Measurements from ENCODE around the gene GOPC. TPM values are rescaled to one million over a fixed set of nuclear protein-coding genes. Genes with fewer than 3 reads are reported as not detected.
A peak's percentile ranks its signal among the peaks of the same experiment; 100 is the strongest.

The GOPC gene
- total RNA-seq, 1 experiment from 2014 or later = 33.5 TPM

GRCh38 chr6:117557951-117558350, 44.4 kb downstream of the GOPC start:
- peaks cover 13% of the 10 kb centered on the region for H3K36me3 Mint-ChIP-seq (ENCODE audit: insufficient read depth, unreplicated experiment)
- no peak overlapping the region for H3K4me3 Mint-ChIP-seq (ENCODE audit: low read depth, unreplicated experiment)
- CTCF ChIA-PET = no interaction called here
- no TSS peak for BruUV-seq (replicated peaks)
- H3K27ac Mint-ChIP-seq (ENCODE audit: unreplicated experiment) = no peak overlapping the region
- intact Hi-C loops (cut with micrococcal nuclease; ENCODE audit: unreplicated experiment) = loop anchor here (2.0 kb wide), 1 partner anchor 205 kb away; no protein-coding TSS in a partner anchor
- H3K9me3 Mint-ChIP-seq (ENCODE audit: low read depth, unreplicated experiment) = no peaks in the 10 kb centered on the region
- DNase-seq = no peak
- H3K4me1 Mint-ChIP-seq (ENCODE audit: low read depth, unreplicated experiment) = no peaks in the 10 kb centered on the region
- H3K27me3 Mint-ChIP-seq (ENCODE audit: unreplicated experiment) = no peaks in the 10 kb centered on the region
- TF ChIP-seq, protein P1, sequence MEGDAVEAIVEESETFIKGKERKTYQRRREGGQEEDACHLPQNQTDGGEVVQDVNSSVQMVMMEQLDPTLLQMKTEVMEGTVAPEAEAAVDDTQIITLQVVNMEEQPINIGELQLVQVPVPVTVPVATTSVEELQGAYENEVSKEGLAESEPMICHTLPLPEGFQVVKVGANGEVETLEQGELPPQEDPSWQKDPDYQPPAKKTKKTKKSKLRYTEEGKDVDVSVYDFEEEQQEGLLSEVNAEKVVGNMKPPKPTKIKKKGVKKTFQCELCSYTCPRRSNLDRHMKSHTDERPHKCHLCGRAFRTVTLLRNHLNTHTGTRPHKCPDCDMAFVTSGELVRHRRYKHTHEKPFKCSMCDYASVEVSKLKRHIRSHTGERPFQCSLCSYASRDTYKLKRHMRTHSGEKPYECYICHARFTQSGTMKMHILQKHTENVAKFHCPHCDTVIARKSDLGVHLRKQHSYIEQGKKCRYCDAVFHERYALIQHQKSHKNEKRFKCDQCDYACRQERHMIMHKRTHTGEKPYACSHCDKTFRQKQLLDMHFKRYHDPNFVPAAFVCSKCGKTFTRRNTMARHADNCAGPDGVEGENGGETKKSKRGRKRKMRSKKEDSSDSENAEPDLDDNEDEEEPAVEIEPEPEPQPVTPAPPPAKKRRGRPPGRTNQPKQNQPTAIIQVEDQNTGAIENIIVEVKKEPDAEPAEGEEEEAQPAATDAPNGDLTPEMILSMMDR (IDR thresholded peaks at IDR 0.05; ENCODE audit: unreplicated experiment) = no peak

DNA sequence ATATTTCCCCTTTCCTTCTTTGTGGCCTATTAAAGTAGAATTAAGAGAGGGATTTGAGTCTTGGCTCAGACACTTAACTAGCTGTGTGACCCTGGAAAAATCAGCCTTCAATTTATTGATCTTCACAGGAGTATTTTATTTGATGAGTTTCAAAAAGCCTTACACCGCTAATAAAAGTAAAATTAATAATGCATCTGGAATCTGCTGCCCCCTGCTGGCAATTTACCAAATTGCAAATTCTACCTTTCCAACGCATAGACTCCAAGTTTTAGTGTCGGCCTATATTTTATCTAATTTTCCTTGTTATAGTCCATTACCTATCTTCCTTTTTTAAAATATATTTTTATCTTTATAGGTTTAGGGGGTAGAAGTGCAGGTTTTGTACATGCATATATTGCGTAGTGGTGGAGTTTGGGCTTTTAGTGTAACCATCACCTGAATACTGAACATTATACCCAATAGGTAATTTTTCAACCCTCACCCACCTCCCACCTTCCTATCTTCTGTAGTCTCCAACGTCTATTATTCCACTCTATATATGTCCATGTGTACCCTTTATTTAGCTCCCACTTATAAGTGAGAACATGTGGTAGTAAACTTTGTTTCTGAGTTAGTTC, 46.3 kb downstream of the GOPC start:
- H3K27me3 Mint-ChIP-seq (ENCODE audit: unreplicated experiment) = no peaks in the 10 kb centered on the region
- intact Hi-C loops (cut with micrococcal nuclease; ENCODE audit: unreplicated experiment) = loop anchor here (1.0 to 2.0 kb wide), 5 partner anchors 78 to 209 kb away; no protein-coding TSS in a partner anchor
- peak; percentile 61 for DNase-seq

GRCh38 chr6:117555262-117555849, 47.0 kb downstream of the GOPC start:
- no peaks in the 10 kb centered on the region for H3K4me1 Mint-ChIP-seq (ENCODE audit: low read depth, unreplicated experiment)
- CTCF ChIA-PET = interaction anchor here (0.7 kb wide), 2 partner anchors 103 to 106 kb away, joined by 3 to 4 read pairs; no protein-coding TSS in a partner anchor
- no peaks in the 10 kb centered on the region for H3K27me3 Mint-ChIP-seq (ENCODE audit: unreplicated experiment)
- BruUV-seq (replicated peaks) = no TSS peak
- no peak overlapping the region for H3K4me3 Mint-ChIP-seq (ENCODE audit: low read depth, unreplicated experiment)
- H3K9me3 Mint-ChIP-seq (ENCODE audit: low read depth, unreplicated experiment) = no peaks in the 10 kb centered on the region
- intact Hi-C loops (cut with micrococcal nuclease; ENCODE audit: unreplicated experiment) = loop anchor here (2.0 kb wide), 1 partner anchor 209 kb away; no protein-coding TSS in a partner anchor
- no peak for DNase-seq
- peaks cover 5% of the 10 kb centered on the region for H3K36me3 Mint-ChIP-seq (ENCODE audit: insufficient read depth, unreplicated experiment)
- H3K27ac Mint-ChIP-seq (ENCODE audit: unreplicated experiment) = no peak overlapping the region
- TF ChIP-seq, protein P1 (IDR thresholded peaks at IDR 0.05; ENCODE audit: unreplicated experiment) = no peak

More for the DNA sequence above, 46.3 kb downstream of the GOPC start:
- Mint-ChIP-seq H3K36me3 (ENCODE audit: insufficient read depth, unreplicated experiment) (peaks cover 10% of the 10 kb centered on the region), H3K4me3 (ENCODE audit: low read depth, unreplicated experiment) (no peak overlapping the region), H3K4me1 (ENCODE audit: low read depth, unreplicated experiment) (no peaks in the 10 kb centered on the region), H3K9me3 (ENCODE audit: low read depth, unreplicated experiment) (no peaks in the 10 kb centered on the region), H3K27ac (ENCODE audit: unreplicated experiment) (peak overlapping the region; percentile 10)
- CTCF ChIA-PET = interaction anchor here (0.7 kb wide), 1 partner anchor 104 kb away, joined by 4 read pairs; no protein-coding TSS in a partner anchor
- TF ChIP-seq, protein P1 (IDR thresholded peaks at IDR 0.05; ENCODE audit: unreplicated experiment) = peak; percentile 72
- BruUV-seq (replicated peaks) = no TSS peak

DNA sequence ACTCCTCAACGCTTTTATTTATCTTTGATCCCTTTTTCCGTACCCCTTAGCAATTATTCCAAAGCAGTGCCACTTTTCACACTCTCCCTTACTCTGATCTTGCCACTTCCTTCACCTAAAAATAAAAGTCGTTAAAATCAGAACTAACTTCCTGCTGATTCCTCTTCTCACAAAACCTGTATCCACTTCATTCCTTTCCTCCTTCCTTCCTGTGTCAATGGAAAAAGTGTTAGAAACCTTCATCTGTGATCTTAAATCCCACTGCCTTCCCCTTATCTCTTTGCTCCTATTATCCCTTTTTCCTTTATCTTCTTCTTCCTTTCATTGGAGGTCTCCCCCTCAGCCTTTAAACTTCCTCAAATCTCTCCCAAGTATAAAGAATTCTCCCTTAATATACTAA, 49.2 kb downstream of the GOPC start:
- no peak overlapping the region for H3K4me3 Mint-ChIP-seq (ENCODE audit: low read depth, unreplicated experiment)
- no peak for DNase-seq
- H3K36me3 Mint-ChIP-seq (ENCODE audit: insufficient read depth, unreplicated experiment) = no peaks in the 10 kb centered on the region
- CTCF ChIA-PET = no interaction called here
- TF ChIP-seq, protein P1 (IDR thresholded peaks at IDR 0.05; ENCODE audit: unreplicated experiment) = no peak
- H3K27ac Mint-ChIP-seq (ENCODE audit: unreplicated experiment) = no peak overlapping the region
- no peaks in the 10 kb centered on the region for H3K9me3 Mint-ChIP-seq (ENCODE audit: low read depth, unreplicated experiment)
- no peaks in the 10 kb centered on the region for H3K27me3 Mint-ChIP-seq (ENCODE audit: unreplicated experiment)
- H3K4me1 Mint-ChIP-seq (ENCODE audit: low read depth, unreplicated experiment) = peaks cover 13% of the 10 kb centered on the region
- intact Hi-C loops (cut with micrococcal nuclease; ENCODE audit: unreplicated experiment) = no loop called here
- no TSS peak for BruUV-seq (replicated peaks)

All from Calu3 (cell line).